H1 (cell line): ENCODE results near the gene EPHB6. TPM values are rescaled to one million over a fixed set of nuclear protein-coding genes. Genes with fewer than 3 reads are reported as not detected.

Experiments used
- CTCF ChIA-PET: fragments of 300-600 bp; sonication (Branson Sonifier 250); formaldehyde crosslinking; loops from one replicate; lab custom pipeline; 2021; ENCODE audit not compliant: partially characterized antibody; lab: Charles Lee
- POLR2A ChIA-PET: fragments of 300-600 bp; sonication (Branson Sonifier 250); formaldehyde crosslinking; loops from one replicate; lab custom pipeline; 2021; ENCODE audit warnings: inconsistent platforms; ENCODE audit not compliant: partially characterized antibody; lab: Charles Lee
- DNase-seq, 2 experiments: peaks; one replicate each; pipeline versions ENCODE4 v3.0.0 to v3.0.0-alpha.2; 2010 to 2022; ENCODE audit warnings: low spot score in 2 of 2, low read depth in 1 of 2, mixed read lengths in 1 of 2
- FAIRE-seq: peaks from 2 replicates; lab custom pipeline; 2011; peaks lifted over from hg19 to GRCh38; lab: Jason Lieb, UNC
- H2AFZ ChIP-seq: 2 replicates; pipeline ENCODE4 v1.8.1; 2012; ENCODE audit warnings: low read length, inconsistent platforms
- H2AK5ac ChIP-seq: 2 replicates; pipeline ENCODE4 v1.6.1; 2013; ENCODE audit warnings: low read depth, low read length
- H2BK120ac ChIP-seq: replicated peaks from 2 replicates; pipeline ENCODE3; 2013; ENCODE audit warnings: low read depth, low read length, inconsistent platforms
- H2BK12ac ChIP-seq: 2 replicates; pipeline ENCODE4 v1.6.1; 2013; ENCODE audit warnings: low read depth, low read length
- H2BK15ac ChIP-seq: 2 replicates; pipeline ENCODE4 v1.6.1; 2013; ENCODE audit warnings: low read length
- H2BK20ac ChIP-seq: 2 replicates; pipeline ENCODE4 v1.6.1; 2013; ENCODE audit warnings: low read length
- H2BK5ac ChIP-seq: 2 replicates; pipeline ENCODE4 v1.6.1; 2013; ENCODE audit warnings: low read depth, low read length
- H3K14ac ChIP-seq: 2 replicates; pipeline ENCODE4 v1.6.1; 2013; ENCODE audit warnings: inconsistent platforms; ENCODE audit not compliant: insufficient read length
- H3K18ac ChIP-seq: 2 replicates; pipeline ENCODE4 v1.6.1; 2013; ENCODE audit warnings: low read length; ENCODE audit errors: extremely low read depth
- H3K23ac ChIP-seq: 2 replicates; pipeline ENCODE4 v1.6.1; 2013; ENCODE audit warnings: inconsistent platforms; ENCODE audit not compliant: insufficient read length
- H3K23me2 ChIP-seq: 2 replicates; pipeline ENCODE4 v1.6.1; 2013; ENCODE audit warnings: low read depth, low read length
- H3K27ac ChIP-seq: 2 replicates; pipeline ENCODE4 v1.6.1; 2011; ENCODE audit warnings: low read depth, low read length, inconsistent platforms
- H3K27me3 ChIP-seq, 4 experiments: replicated peaks in 1 of 4; 1 replicate in 1 of 4; 2 replicates in 3 of 4; pipeline versions ENCODE4 v1.6.1 to v1.8.1; 2011 to 2013; ENCODE audit warnings: low read length in 3 of 4, mild to moderate bottlenecking in 3 of 4, inconsistent platforms in 2 of 4, mixed read lengths in 2 of 4, moderate library complexity in 1 of 4; ENCODE audit not compliant: control insufficient read depth in 3 of 4, insufficient read depth in 3 of 4; ENCODE audit errors: extremely low read depth in 1 of 4
- H3K36me3 ChIP-seq, 4 experiments: 2 replicates each; pipeline versions ENCODE4 v1.6.1 to v1.8.1; 2011 to 2013; ENCODE audit warnings: mild to moderate bottlenecking in 4 of 4, low read length in 3 of 4, moderate library complexity in 2 of 4, control low read depth in 1 of 4, inconsistent platforms in 1 of 4; ENCODE audit not compliant: insufficient read depth in 4 of 4, control insufficient read depth in 2 of 4
- H3K4ac ChIP-seq: replicated peaks from 2 replicates; pipeline ENCODE3; 2013; ENCODE audit warnings: low read length, low read depth, mixed read lengths, inconsistent platforms; ENCODE audit not compliant: insufficient read length
- H3K4me1 ChIP-seq, 4 experiments: replicated peaks in 1 of 4; 1 replicate in 1 of 4; 2 replicates in 3 of 4; pipeline versions ENCODE4 v1.6.1 to v1.8.1; 2011 to 2013; ENCODE audit warnings: low read length in 3 of 4, inconsistent platforms in 2 of 4, mixed read lengths in 1 of 4; ENCODE audit not compliant: insufficient read depth in 4 of 4, control insufficient read depth in 3 of 4
- H3K4me2 ChIP-seq, 2 experiments: 2 replicates each; pipeline versions ENCODE4 v1.6.1 to v1.8.1; 2011 to 2013; ENCODE audit warnings: low read depth in 2 of 2, low read length in 2 of 2, control low read depth in 1 of 2, inconsistent platforms in 1 of 2, mild to moderate bottlenecking in 1 of 2; ENCODE audit not compliant: insufficient read depth in 1 of 2
- H3K4me3 ChIP-seq, 4 experiments: fragments of 200-600, 300-600 bp in 1 of 4; sonication (generic), shearing (Covaris generic), sonication (Bioruptor Twin) in 1 of 4; 2 replicates each; pipeline versions ENCODE4 v1.5.1 to v1.8.1; 2011 to 2016; ENCODE audit warnings: low read length in 4 of 4, low read depth in 3 of 4, control low read depth in 2 of 4, inconsistent platforms in 2 of 4, mild to moderate bottlenecking in 2 of 4, mixed read lengths in 1 of 4, moderate library complexity in 1 of 4; ENCODE audit not compliant: insufficient read depth in 2 of 4; ENCODE audit errors: extremely low read depth in 1 of 4
- H3K56ac ChIP-seq: replicated peaks from 2 replicates; pipeline ENCODE3; 2013; ENCODE audit warnings: low read depth, mild to moderate bottlenecking, mixed read lengths, low read length, inconsistent platforms; ENCODE audit not compliant: insufficient read length
- H3K79me1 ChIP-seq: 2 replicates; pipeline ENCODE4 v1.6.1; 2013; ENCODE audit warnings: low read depth, low read length, control low read depth
- H3K79me2 ChIP-seq, 2 experiments: 2 replicates each; pipeline versions ENCODE4 v1.6.1 to v1.8.1; 2012 to 2013; ENCODE audit warnings: low read length in 2 of 2, mild to moderate bottlenecking in 2 of 2, inconsistent platforms in 1 of 2; ENCODE audit not compliant: insufficient read depth in 2 of 2, control insufficient read depth in 1 of 2
- H3K9ac ChIP-seq, 4 experiments: replicated peaks in 1 of 4; 1 replicate in 1 of 4; 2 replicates in 3 of 4; pipeline versions ENCODE4 v1.6.1 to v1.8.1; 2011 to 2013; ENCODE audit warnings: low read depth in 3 of 4, low read length in 3 of 4, control low read depth in 2 of 4, mild to moderate bottlenecking in 2 of 4, moderate library complexity in 2 of 4, inconsistent platforms in 1 of 4; ENCODE audit errors: extremely low read depth in 1 of 4
- H3K9me3 ChIP-seq, 2 experiments: 2 replicates each; pipeline versions ENCODE4 v1.6.1 to v1.8.1; 2012 to 2013; ENCODE audit warnings: mild to moderate bottlenecking in 2 of 2, moderate library complexity in 2 of 2, control low read depth in 1 of 2, inconsistent platforms in 1 of 2, low read depth in 1 of 2, low read length in 1 of 2, mixed read lengths in 1 of 2; ENCODE audit not compliant: insufficient read depth in 2 of 2
- H4K20me1 ChIP-seq, 2 experiments: replicated peaks in 1 of 2; 2 replicates each; pipeline versions ENCODE3 to v1.8.1; 2011 to 2013; ENCODE audit warnings: inconsistent platforms in 2 of 2, low read length in 2 of 2, mild to moderate bottlenecking in 1 of 2; ENCODE audit not compliant: insufficient read depth in 2 of 2, control insufficient read depth in 1 of 2
- H4K5ac ChIP-seq: 2 replicates; pipeline ENCODE4 v1.6.1; 2013; ENCODE audit warnings: low read length, low read depth, mixed read lengths, inconsistent platforms; ENCODE audit not compliant: insufficient read length
- H4K8ac ChIP-seq: 2 replicates; pipeline ENCODE4 v1.8.0; 2013; ENCODE audit warnings: mild to moderate bottlenecking, moderate library complexity, low read length, inconsistent platforms; ENCODE audit not compliant: insufficient read depth; ENCODE audit errors: extremely low read depth
- H4K91ac ChIP-seq: replicated peaks from 2 replicates; pipeline ENCODE3; 2013; ENCODE audit warnings: low read length, mixed read lengths, inconsistent platforms; ENCODE audit not compliant: insufficient read length
- BRCA1 ChIP-seq: IDR thresholded peaks from 2 replicates; pipeline ENCODE4 v1.6.1; 2012; ENCODE audit warnings: low read depth, low read length, improper control_type of control experiment
- CHD1 ChIP-seq: IDR thresholded peaks from 2 replicates; pipeline ENCODE4 v1.6.1; 2012; ENCODE audit warnings: low read depth, low read length, improper control_type of control experiment
- EGR1 ChIP-seq: IDR thresholded peaks from 2 replicates; pipeline ENCODE4 v1.6.1; 2011; ENCODE audit warnings: low read depth, low read length, borderline replicate concordance
- EZH2 ChIP-seq: fragments of 200-600 bp; sonication (generic); IDR thresholded peaks from 2 replicates; pipeline ENCODE4 v1.7.1; 2012; ENCODE audit warnings: low read depth, mild to moderate bottlenecking, moderate library complexity, low read length, inconsistent platforms; ENCODE audit not compliant: severe bottlenecking
- GTF2F1 ChIP-seq: IDR thresholded peaks from 2 replicates; pipeline ENCODE4 v1.6.1; 2012; ENCODE audit warnings: low read depth, low read length, improper control_type of control experiment, borderline replicate concordance
- KDM5A ChIP-seq: fragments of 200-600 bp; IDR thresholded peaks from 2 replicates; pipeline ENCODE4 v1.7.1; 2012; ENCODE audit warnings: mild to moderate bottlenecking, low read length, inconsistent platforms, mixed read lengths
- TCF12 ChIP-seq: IDR thresholded peaks from 2 replicates; pipeline ENCODE4 v1.6.1; 2011; ENCODE audit warnings: low read depth, mild to moderate bottlenecking, low read length
- WGBS, 2 experiments: shearing (Covaris generic) in 1 of 2; methylation state at CpG; one replicate each; pipeline versions ENCODE4 v1.1.6 to v1.1.7; 2013 to 2015; ENCODE audit warnings: low lambda C conversion rate in 2 of 2, mixed read lengths in 2 of 2, inconsistent platforms in 1 of 2, low coverage in 1 of 2, missing lambda C conversion rate in 1 of 2; ENCODE audit not compliant: insufficient replicate concordance in 2 of 2, insufficient coverage in 1 of 2, insufficient read length in 1 of 2; ENCODE audit errors: extremely low coverage in 1 of 2, missing lambda C conversion rate in 1 of 2; 5-methylcytosine and 5-hydroxymethylcytosine counted together
- polyA plus RNA-seq, 7 experiments: library from polyadenylated mRNA; depleted of rRNA in 3 of 7; stranded (reverse) in 5 of 7; unstranded in 2 of 7; fragments of >200 nt in 5 of 7; fragments of 200-250 nt in 2 of 7; gene quantifications; 1 replicate in 5 of 7; 2 replicates in 1 of 7; 4 replicates in 1 of 7; pipeline versions ENCODE4 v1.2.1 to v1.2.3, GENCODE V29; 2011 to 2013; ENCODE audit warnings: missing spikeins in 2 of 7, mixed read lengths in 2 of 7
- total RNA-seq: library from RNA; stranded (reverse); fragmentation: NEBNext Ultra II Directional; extraction: Animal tissue kit (Norgen Biotek cat#: 25700); gene quantifications from 2 replicates; pipeline ENCODE4 v1.2.1, GENCODE V29; 2021

The EPHB6 gene
- total and polyA plus RNA-seq, 2 of the 8 experiments (the other 6 are each of a cell fraction or from before 2014, with no cell fraction given) = 19.7 TPM

DNA sequence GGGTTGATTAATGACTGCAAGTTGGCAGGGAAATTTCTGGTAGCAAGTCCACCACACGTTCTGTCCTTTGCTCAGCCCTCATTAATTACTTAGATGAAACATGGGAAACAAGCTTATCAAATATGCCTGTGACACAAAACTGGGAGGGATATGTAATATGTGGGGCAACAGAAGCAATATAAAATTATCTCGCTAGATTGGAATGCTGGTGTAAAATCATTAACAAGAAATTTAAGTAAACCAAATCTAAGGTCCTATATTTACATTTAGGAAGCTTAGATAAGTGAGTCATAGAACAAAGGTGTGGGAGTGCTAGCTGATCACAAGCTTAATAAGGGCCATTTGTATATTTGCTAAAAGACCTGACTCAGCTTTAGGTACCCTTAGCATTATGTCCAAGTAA lies 55.2 kb downstream of the EPHB6 start:
- H2BK120ac ChIP-seq = no peak overlapping the region

More for the DNA sequence above, 55.2 kb downstream of the EPHB6 start:
- 91% methylated on average over 2 of the region's 2 CpGs; no CpG with 5 or more reads in 1 of the 2 experiments for WGBS, 2 experiments
- Histone ChIP-seq H3K23me2 (no peaks in the 10 kb centered on the region), H3K4me1 (no peaks in the 10 kb centered on the region), H4K5ac (no peak overlapping the region), H3K27me3 (no peaks in the 10 kb centered on the region), H3K4me2 (no peak overlapping the region), H3K27ac (no peak overlapping the region), H2BK5ac (no peak overlapping the region), H4K20me1 (no peaks in the 10 kb centered on the region), H3K18ac (no peak overlapping the region), H3K36me3 (no peaks in the 10 kb centered on the region), H3K23ac (no peak overlapping the region), H4K91ac (no peak overlapping the region), H4K8ac (no peak overlapping the region), H2BK20ac (no peak overlapping the region), H3K4me3 (no peak overlapping the region), H3K9me3 (peaks cover 15 to 20% of the 10 kb centered on the region in 2 experiments; a peak in 3 of 4 replicates), H2BK12ac (no peak overlapping the region), H2AFZ (no peak overlapping the region), H2AK5ac (no peak overlapping the region), H2BK15ac (no peak overlapping the region)
- CTCF ChIA-PET = interaction anchor here (0.7 to 3.9 kb wide), 25 partner anchors 9 to 534 kb away, joined by 3 to 34 read pairs (median 6); partner anchors contain the start of genes LLCFC1 and TRPV5
- DNase-seq = no peak
- TF ChIP-seq EZH2 (no peak), CHD1 (no peak), TCF12 (no peak), GTF2F1 (no peak), BRCA1 (no peak), KDM5A (no peak), EGR1 (no peak)
- TF ChIP-seq, all 59 proteins: peak for 0
- POLR2A ChIA-PET = interaction anchor here (1.0 kb wide), 1 partner anchor 13 kb away, joined by 5 read pairs; no protein-coding TSS in a partner anchor
- no peak for FAIRE-seq
- H3K79me1 ChIP-seq = no peaks in the 10 kb centered on the region
- H3K9ac ChIP-seq = no peak overlapping the region
- H3K56ac ChIP-seq = no peak overlapping the region
- no peak overlapping the region for H3K4ac ChIP-seq
- H3K79me2 ChIP-seq = no peaks in the 10 kb centered on the region
- H3K14ac ChIP-seq = no peak overlapping the region
